SK-N-SH (cell line): ENCODE measurements around the gene KDM4F.

Source experiments
- CHD2 ChIP-seq: fragments of 150-350 bp; IDR thresholded peaks from 2 replicates; pipeline ENCODE4 v1.6.1; 2018; ENCODE audit warnings: low read length; ENCODE audit not compliant: partially characterized antibody
- ELF1 ChIP-seq: IDR thresholded peaks from 2 replicates; pipeline ENCODE4 v1.4.0; 2012
- EZH2phosphoT487 ChIP-seq: fragments of 200-600 bp; sonication (generic); IDR thresholded peaks from 2 replicates; pipeline ENCODE4 v1.6.1; 2017; ENCODE audit warnings: low read depth, mixed run types, mild to moderate bottlenecking, antibody characterized with exemption, moderate library complexity, borderline replicate concordance
- TF ChIP-seq, protein P1 (sequence below): fragments of 200-600 bp; sonication (generic); IDR thresholded peaks from 2 replicates; pipeline ENCODE4 v1.6.1; 2017; ENCODE audit warnings: antibody characterized with exemption, mild to moderate bottlenecking, moderate library complexity

DNA sequence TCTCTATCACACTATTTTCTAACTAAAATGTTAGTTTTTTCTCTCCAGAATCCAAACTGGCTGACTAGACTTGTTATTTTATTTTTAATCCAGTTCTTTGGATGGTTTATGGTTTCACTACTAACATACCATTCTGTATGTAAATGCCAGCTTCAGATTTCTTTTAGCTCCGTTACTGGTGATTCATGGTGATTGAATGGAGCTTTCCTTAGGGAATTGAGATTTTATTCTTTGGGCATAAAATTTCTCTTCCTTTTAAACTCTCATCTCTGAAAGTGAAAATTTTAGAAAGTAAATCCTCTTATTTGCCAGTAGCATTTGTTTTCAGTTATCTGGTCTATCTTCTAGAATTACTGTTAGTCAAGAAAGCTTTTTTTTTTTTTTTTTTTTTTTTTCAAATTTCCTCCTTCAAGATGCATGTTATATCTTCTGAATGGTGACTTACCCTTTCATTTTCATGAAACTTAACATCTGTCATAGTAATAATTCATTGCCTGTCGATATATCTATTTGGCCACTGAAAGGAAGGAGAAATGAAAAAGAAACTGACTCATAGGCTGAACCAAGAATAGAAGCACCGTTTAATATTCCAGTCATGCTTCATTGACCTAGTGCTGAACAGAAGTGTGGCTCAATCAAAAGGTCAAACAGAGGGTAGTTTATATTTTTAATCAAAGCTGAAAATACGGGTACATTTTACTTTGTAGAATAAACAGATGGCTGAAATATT is 46.8 kb downstream of the KDM4F start:
- TF ChIP-seq ELF1 (no peak), EZH2phosphoT487 (no peak), CHD2 (no peak)
- TF ChIP-seq, protein P1, sequence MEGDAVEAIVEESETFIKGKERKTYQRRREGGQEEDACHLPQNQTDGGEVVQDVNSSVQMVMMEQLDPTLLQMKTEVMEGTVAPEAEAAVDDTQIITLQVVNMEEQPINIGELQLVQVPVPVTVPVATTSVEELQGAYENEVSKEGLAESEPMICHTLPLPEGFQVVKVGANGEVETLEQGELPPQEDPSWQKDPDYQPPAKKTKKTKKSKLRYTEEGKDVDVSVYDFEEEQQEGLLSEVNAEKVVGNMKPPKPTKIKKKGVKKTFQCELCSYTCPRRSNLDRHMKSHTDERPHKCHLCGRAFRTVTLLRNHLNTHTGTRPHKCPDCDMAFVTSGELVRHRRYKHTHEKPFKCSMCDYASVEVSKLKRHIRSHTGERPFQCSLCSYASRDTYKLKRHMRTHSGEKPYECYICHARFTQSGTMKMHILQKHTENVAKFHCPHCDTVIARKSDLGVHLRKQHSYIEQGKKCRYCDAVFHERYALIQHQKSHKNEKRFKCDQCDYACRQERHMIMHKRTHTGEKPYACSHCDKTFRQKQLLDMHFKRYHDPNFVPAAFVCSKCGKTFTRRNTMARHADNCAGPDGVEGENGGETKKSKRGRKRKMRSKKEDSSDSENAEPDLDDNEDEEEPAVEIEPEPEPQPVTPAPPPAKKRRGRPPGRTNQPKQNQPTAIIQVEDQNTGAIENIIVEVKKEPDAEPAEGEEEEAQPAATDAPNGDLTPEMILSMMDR, result no peak
